AG10803 (cell line): Measurements from ENCODE around the gene CLMN.

Experiments used
- DNase-seq: peaks from one replicate; pipeline ENCODE4 v3.0.0; 2010; ENCODE audit warnings: low read depth
- H3K4me3 ChIP-seq: 2 replicates; pipeline ENCODE4 v1.5.1; 2011; ENCODE audit warnings: mild to moderate bottlenecking, low read length, control low read depth
- TF ChIP-seq, protein P1 (sequence below): conservative IDR thresholded peaks from 2 replicates; pipeline ENCODE4 v1.5.1; 2011; ENCODE audit warnings: mild to moderate bottlenecking, low read length, control low read depth, inconsistent platforms

Gene CLMN

GRCh38 chr14:95227279-95227860 is 92.3 kb downstream of the CLMN start:
- TF ChIP-seq, protein P1, sequence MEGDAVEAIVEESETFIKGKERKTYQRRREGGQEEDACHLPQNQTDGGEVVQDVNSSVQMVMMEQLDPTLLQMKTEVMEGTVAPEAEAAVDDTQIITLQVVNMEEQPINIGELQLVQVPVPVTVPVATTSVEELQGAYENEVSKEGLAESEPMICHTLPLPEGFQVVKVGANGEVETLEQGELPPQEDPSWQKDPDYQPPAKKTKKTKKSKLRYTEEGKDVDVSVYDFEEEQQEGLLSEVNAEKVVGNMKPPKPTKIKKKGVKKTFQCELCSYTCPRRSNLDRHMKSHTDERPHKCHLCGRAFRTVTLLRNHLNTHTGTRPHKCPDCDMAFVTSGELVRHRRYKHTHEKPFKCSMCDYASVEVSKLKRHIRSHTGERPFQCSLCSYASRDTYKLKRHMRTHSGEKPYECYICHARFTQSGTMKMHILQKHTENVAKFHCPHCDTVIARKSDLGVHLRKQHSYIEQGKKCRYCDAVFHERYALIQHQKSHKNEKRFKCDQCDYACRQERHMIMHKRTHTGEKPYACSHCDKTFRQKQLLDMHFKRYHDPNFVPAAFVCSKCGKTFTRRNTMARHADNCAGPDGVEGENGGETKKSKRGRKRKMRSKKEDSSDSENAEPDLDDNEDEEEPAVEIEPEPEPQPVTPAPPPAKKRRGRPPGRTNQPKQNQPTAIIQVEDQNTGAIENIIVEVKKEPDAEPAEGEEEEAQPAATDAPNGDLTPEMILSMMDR, result no peak
- H3K4me3 ChIP-seq, result no peak overlapping the region
- DNase-seq, result no peak

- H3K4me3 ChIP-seq, result no peak overlapping the region
- TF ChIP-seq, protein P1, result no peak
- DNase-seq, result no peak
These were observed 92.9 kb downstream of the CLMN start for GRCh38 chr14:95226801-95227200.

DNA sequence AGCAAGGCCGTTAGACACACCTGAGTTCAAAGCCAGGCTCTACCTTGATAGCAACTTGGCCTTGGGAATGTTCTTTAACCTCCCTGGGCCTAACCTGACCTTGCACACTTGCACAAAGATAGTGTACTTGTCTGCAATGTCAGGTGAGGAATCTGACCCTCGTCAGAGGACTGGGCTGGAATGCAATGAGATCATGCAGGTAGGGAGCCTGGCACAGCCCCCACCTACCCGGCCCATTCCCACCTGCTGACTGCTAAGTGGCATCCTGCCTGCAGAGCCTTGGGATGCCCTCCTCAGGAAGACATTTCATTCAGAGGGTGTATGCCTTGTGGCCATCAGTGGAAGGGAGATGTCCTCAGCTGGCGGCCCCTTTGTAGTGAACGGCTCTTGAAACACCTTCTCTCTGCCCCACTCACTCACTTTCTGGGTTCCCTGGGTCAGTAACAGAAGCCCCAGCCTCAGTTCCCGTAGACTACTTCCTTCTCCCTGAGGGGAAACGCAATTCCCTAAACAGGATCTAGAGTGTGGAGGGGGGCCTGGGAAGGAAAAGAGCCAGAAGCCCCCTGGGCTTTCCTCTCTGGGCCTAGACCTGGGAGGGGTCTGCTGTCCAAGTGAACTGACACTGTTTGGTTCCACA is 94.3 kb downstream of the CLMN start:
- H3K4me3 ChIP-seq, result no peak overlapping the region
- DNase-seq, result no peak
- TF ChIP-seq, protein P1, result no peak

DNA sequence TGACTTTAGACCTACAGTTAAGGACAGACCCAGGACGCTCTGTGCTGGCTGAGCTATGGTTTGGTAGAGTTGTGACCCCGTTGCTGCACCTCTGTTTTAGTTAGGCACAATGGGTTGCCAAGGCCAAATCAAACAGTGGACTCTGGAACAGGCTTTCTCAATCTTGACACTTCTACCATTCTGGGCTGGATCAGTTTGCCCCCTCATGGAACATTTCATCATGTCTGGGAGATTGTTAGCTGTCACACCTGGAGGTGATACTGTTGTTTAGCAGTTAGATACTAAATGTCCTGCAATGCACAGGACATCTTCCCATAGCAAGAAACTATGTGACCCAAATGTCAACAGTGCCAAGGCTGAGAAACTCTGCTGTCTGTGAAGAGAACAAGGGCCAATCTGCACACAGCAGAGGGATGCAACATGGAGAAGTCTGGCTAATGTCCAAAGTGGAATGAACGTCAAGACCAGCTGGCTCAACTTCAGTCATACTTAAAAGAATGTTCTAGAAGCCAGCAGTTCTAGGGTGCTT is 96.8 kb downstream of the CLMN start:
- no peak overlapping the region for H3K4me3 ChIP-seq
- DNase-seq, result peak; percentile 50
- TF ChIP-seq, protein P1, result no peak

GRCh38 chr14:95222151-95222631 is 97.5 kb downstream of the CLMN start:
- no peak overlapping the region for H3K4me3 ChIP-seq
- peak; percentile 57 for DNase-seq
- TF ChIP-seq, protein P1, result no peak

GRCh38 chr14:95221531-95221930 is 98.2 kb downstream of the CLMN start:
- DNase-seq, result no peak
- no peak overlapping the region for H3K4me3 ChIP-seq
- TF ChIP-seq, protein P1, result no peak
